ENCODE data around the gene PARD3.

DNA sequence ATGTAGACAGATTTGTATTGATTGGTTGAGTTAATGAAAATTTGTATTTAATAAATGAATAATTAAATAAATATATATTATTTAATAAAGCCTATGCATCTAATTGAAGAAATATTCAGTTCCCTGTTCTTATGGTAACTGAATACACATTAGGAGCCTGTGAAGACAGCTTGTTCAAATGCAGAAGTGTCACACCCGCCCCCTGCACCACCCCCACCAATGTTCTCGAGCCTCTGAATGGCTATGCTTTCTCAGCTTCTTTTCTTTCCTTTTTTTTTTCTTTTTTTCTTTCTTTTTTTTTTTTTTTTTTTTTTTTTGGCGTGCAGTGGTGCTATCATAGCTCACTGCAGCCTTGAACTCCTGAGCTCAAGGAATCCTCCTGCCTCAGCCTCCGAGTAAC lies 38.3 kb upstream of the PARD3 start:
- TF ChIP-seq CHD2 (IDR thresholded peaks at IDR 0.05; ENCODE audit: low read length, partially characterized antibody) (no peak), POLR2A (IDR thresholded peaks at IDR 0.05; ENCODE audit: low read length) (no peak), ESRRA (IDR thresholded peaks at IDR 0.05; ENCODE audit: borderline replicate concordance, low read length) (no peak)
- TF ChIP-seq, protein P1, sequence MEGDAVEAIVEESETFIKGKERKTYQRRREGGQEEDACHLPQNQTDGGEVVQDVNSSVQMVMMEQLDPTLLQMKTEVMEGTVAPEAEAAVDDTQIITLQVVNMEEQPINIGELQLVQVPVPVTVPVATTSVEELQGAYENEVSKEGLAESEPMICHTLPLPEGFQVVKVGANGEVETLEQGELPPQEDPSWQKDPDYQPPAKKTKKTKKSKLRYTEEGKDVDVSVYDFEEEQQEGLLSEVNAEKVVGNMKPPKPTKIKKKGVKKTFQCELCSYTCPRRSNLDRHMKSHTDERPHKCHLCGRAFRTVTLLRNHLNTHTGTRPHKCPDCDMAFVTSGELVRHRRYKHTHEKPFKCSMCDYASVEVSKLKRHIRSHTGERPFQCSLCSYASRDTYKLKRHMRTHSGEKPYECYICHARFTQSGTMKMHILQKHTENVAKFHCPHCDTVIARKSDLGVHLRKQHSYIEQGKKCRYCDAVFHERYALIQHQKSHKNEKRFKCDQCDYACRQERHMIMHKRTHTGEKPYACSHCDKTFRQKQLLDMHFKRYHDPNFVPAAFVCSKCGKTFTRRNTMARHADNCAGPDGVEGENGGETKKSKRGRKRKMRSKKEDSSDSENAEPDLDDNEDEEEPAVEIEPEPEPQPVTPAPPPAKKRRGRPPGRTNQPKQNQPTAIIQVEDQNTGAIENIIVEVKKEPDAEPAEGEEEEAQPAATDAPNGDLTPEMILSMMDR (IDR thresholded peaks at IDR 0.05): no peak

Data from A549 (cell line).